IMR-90 (cell line): ENCODE results near the gene TBX20. TPM values are rescaled to one million over a fixed set of nuclear protein-coding genes. Genes with fewer than 3 reads are reported as not detected.
"Not testable (repeated sequence)": the region's sequence is repeated elsewhere in the genome, so short reads cannot be mapped to it uniquely, and the experiment has no call there.

Source experiments
- ATAC-seq: fragments of 200-7000 bp; cut with Tn5 transposase; 2 replicates; pipeline ENCODE4 v1.9.1; 2020; ENCODE audit warnings: low read depth, mild to moderate bottlenecking, moderate library complexity
- BruUV-seq: library from RNA; stranded (reverse); fragments of 400-500 nt; replicated peaks from 2 replicates; lab custom pipeline; 2021; lab: Mats Ljungman, UMichigan
- CTCF ChIA-PET: fragments of 300-600 bp; formaldehyde crosslinking; extraction: SDS; loops from one replicate; lab custom pipeline; 2021; ENCODE audit warnings: antibody characterized with exemption; lab: Yijun Ruan, JAX
- POLR2A ChIA-PET: fragments of 300-600 bp; sonication (Branson Sonifier 250); formaldehyde crosslinking; loops from one replicate; lab custom pipeline; 2022; ENCODE audit warnings: antibody characterized with exemption; ENCODE audit not compliant: unreplicated experiment; lab: Charles Lee
- DNase-seq: peaks from one replicate; pipeline ENCODE4 v3.0.0; 2013
- H2AFZ ChIP-seq: replicated peaks from 2 replicates; pipeline ENCODE3; 2013; ENCODE audit warnings: low read length, mild to moderate bottlenecking; ENCODE audit not compliant: poor library complexity
- H2AK5ac ChIP-seq: 2 replicates; pipeline ENCODE4 v1.6.1; 2013; ENCODE audit warnings: low read depth, low read length, inconsistent platforms
- H2AK9ac ChIP-seq: replicated peaks from 2 replicates; pipeline ENCODE3; 2013; ENCODE audit warnings: mild to moderate bottlenecking, low read depth, low read length, moderate library complexity; ENCODE audit not compliant: poor library complexity
- H2BK120ac ChIP-seq: 2 replicates; pipeline ENCODE4 v1.6.1; 2013; ENCODE audit warnings: low read depth, low read length, inconsistent platforms
- H2BK15ac ChIP-seq: 3 replicates; pipeline ENCODE4 v1.6.1; 2013; ENCODE audit warnings: low read depth, low read length, inconsistent platforms
- H2BK20ac ChIP-seq: 2 replicates; pipeline ENCODE4 v1.6.1; 2013; ENCODE audit warnings: low read depth, mild to moderate bottlenecking, inconsistent platforms, low read length, moderate library complexity
- H2BK5ac ChIP-seq: 2 replicates; pipeline ENCODE4 v1.6.1; 2013; ENCODE audit warnings: mild to moderate bottlenecking, low read depth, low read length, inconsistent platforms; ENCODE audit not compliant: poor library complexity, severe bottlenecking
- H3K14ac ChIP-seq: replicated peaks from 2 replicates; pipeline ENCODE4 v1.6.1; 2013; ENCODE audit warnings: low read depth, low read length, inconsistent platforms
- H3K18ac ChIP-seq: 2 replicates; pipeline ENCODE4 v1.6.1; 2013; ENCODE audit warnings: low read depth, low read length, control low read depth
- H3K23ac ChIP-seq: 2 replicates; pipeline ENCODE4 v1.6.1; 2013; ENCODE audit warnings: low read depth, low read length, inconsistent platforms
- H3K27ac ChIP-seq: 2 replicates; pipeline ENCODE4 v1.5.1; 2013; ENCODE audit warnings: mild to moderate bottlenecking, control low read depth, low read length; ENCODE audit not compliant: insufficient read depth
- H3K27me3 ChIP-seq: 2 replicates; pipeline ENCODE4 v1.6.1; 2013; ENCODE audit warnings: low read length; ENCODE audit not compliant: control insufficient read depth, insufficient read depth
- H3K36me3 ChIP-seq: 2 replicates; pipeline ENCODE4 v1.6.1; 2013; ENCODE audit warnings: low read length, mixed read lengths; ENCODE audit not compliant: control insufficient read depth, insufficient read depth
- H3K4ac ChIP-seq: 2 replicates; pipeline ENCODE4 v1.6.1; 2013; ENCODE audit warnings: low read depth, low read length, inconsistent platforms
- H3K4me1 ChIP-seq: 2 replicates; pipeline ENCODE4 v1.6.1; 2013; ENCODE audit warnings: low read length, mixed read lengths; ENCODE audit not compliant: control insufficient read depth, insufficient read depth
- H3K4me2 ChIP-seq: 2 replicates; pipeline ENCODE4 v1.6.1; 2013; ENCODE audit warnings: low read depth, mild to moderate bottlenecking, control low read depth, low read length, moderate library complexity
- H3K4me3 ChIP-seq: 2 replicates; pipeline ENCODE4 v1.5.1; 2013; ENCODE audit warnings: low read depth, mild to moderate bottlenecking, control low read depth, low read length, moderate library complexity; ENCODE audit not compliant: insufficient read depth
- H3K56ac ChIP-seq: 2 replicates; pipeline ENCODE4 v1.6.1; 2013; ENCODE audit warnings: low read length, inconsistent platforms; ENCODE audit not compliant: insufficient read depth; ENCODE audit errors: extremely low read depth
- H3K79me1 ChIP-seq, 2 experiments: 2 replicates each; pipeline ENCODE4 v1.6.1; 2013; ENCODE audit warnings: low read length in 2 of 2, inconsistent platforms in 1 of 2, low read depth in 1 of 2
- H3K9ac ChIP-seq: 2 replicates; pipeline ENCODE4 v1.6.1; 2013; ENCODE audit warnings: low read depth, low read length, control low read depth
- H3K9me1 ChIP-seq: 2 replicates; pipeline ENCODE4 v1.6.1; 2013; ENCODE audit warnings: low read length, inconsistent platforms; ENCODE audit not compliant: insufficient read depth
- H3K9me3 ChIP-seq: 2 replicates; pipeline ENCODE4 v1.6.1; 2013; ENCODE audit warnings: low read length; ENCODE audit not compliant: control insufficient read depth, insufficient read depth
- H4K20me1 ChIP-seq: 2 replicates; pipeline ENCODE4 v1.6.1; 2013; ENCODE audit warnings: low read length, inconsistent platforms; ENCODE audit not compliant: insufficient read depth
- H4K5ac ChIP-seq: 2 replicates; pipeline ENCODE4 v1.6.1; 2013; ENCODE audit warnings: mild to moderate bottlenecking, low read depth, low read length, control low read depth
- H4K8ac ChIP-seq, 2 experiments: 2 replicates each; pipeline ENCODE4 v1.6.1; 2013; ENCODE audit warnings: low read depth in 2 of 2, low read length in 2 of 2, control low read depth in 1 of 2, inconsistent platforms in 1 of 2
- H4K91ac ChIP-seq: 2 replicates; pipeline ENCODE4 v1.6.1; 2013; ENCODE audit warnings: low read depth, low read length, inconsistent platforms; ENCODE audit not compliant: insufficient read depth
- WGBS, 2 experiments: methylation state at CpG; one replicate each; pipeline versions ENCODE4 v1.1.5 to v1.1.7; 2013; ENCODE audit warnings: missing lambda C conversion rate in 2 of 2; ENCODE audit not compliant: insufficient read length in 1 of 2; ENCODE audit errors: extremely low coverage in 2 of 2; 5-methylcytosine and 5-hydroxymethylcytosine counted together
- dilution Hi-C: fragments of 300-500 bp; cut with HindIII; formaldehyde crosslinking; loops from one replicate; pipeline ENCODE4 v1.14.3; 2018; ENCODE audit warnings: low sequenced_read_pairs; ENCODE audit not compliant: unreplicated experiment
- in situ Hi-C: fragments of 300-500 bp; cut with MboI; formaldehyde crosslinking; loops from 3 replicates; pipeline ENCODE4 v1.14.3; 2019; ENCODE audit warnings: low sequenced_read_pairs, inconsistent platforms, mixed read lengths
- intact Hi-C: fragments of 100-400 bp; cut with micrococcal nuclease; formaldehyde crosslinking; loops from 2 replicates; pipeline ENCODE4 v1.10.0; 2022
- polyA plus RNA-seq, 3 experiments: library from polyadenylated mRNA; depleted of rRNA; stranded (reverse); fragments of >200 nt; gene quantifications; 2 replicates each; pipeline ENCODE4 v1.2.3, GENCODE V29; 2012; ENCODE audit warnings: low replicate concordance in 1 of 3
- total RNA-seq: library from RNA; depleted of rRNA; stranded (reverse); fragments of >200 nt; gene quantifications from 2 replicates; pipeline ENCODE4 v1.2.3, GENCODE V29; 2012

TBX20 gene
- total and polyA plus RNA-seq, 2 of the 4 experiments (the other 2 are of a cell fraction): 0.15 to 0.36 TPM

DNA sequence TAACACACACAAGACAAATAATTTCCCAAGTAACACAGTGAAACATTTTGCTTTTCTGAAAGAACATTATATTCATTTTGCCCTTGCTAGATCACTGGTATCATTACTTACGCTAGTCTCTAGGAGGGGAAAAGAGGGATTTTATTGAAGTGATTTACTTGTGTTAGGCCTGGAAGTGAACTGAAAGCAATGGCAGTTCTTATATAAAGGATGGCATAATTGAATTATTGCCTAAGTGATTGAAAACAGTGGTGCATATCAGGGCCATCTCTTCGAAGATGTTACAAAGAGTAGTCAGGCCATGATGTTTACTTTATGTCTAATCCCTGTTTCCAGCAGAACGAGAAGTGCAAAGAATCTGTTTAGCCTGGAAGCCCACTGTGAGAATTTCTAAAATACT lies 38.8 kb downstream of the TBX20 start:
- H3K23ac ChIP-seq, dilution Hi-C loops, H3K18ac ChIP-seq, intact Hi-C loops, POLR2A ChIA-PET, in situ Hi-C loops, H3K56ac ChIP-seq, H2AK9ac ChIP-seq, H2BK5ac ChIP-seq, BruUV-seq, H2AFZ ChIP-seq, H3K36me3 ChIP-seq, ATAC-seq, H3K4me1 ChIP-seq, H4K8ac ChIP-seq, H2AK5ac ChIP-seq, H4K20me1 ChIP-seq, H2BK15ac ChIP-seq, H3K14ac ChIP-seq, H3K4me2 ChIP-seq, H3K27ac ChIP-seq, H3K9me3 ChIP-seq, CTCF ChIA-PET, H3K4ac ChIP-seq, H3K9me1 ChIP-seq, H4K5ac ChIP-seq, H3K9ac ChIP-seq, H2BK120ac ChIP-seq, H2BK20ac ChIP-seq, DNase-seq, H3K27me3 ChIP-seq, H4K91ac ChIP-seq, H3K79me1 ChIP-seq, H3K4me3 ChIP-seq: not testable (repeated sequence)
- WGBS, 2 experiments: no CpG with 5 or more reads among the region's 3 CpGs

DNA sequence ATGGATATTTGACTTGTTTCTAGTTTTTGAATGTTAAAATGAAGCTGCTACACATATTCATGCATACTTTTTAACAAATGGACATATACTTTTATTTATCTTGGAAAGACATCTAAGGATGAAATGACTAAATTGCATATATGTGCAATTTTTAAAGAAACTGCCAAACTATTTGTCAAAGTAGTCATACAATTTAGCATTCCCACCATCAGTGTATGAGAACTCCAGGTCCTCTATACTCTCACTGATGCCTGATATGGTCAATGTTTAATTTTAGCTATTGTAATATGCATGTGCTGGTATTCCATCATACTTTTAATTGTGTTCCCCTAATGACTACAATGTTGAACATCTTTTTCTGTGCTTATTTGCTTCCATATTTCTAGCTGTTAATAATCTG lies 47.0 kb downstream of the TBX20 start:
- H3K4me2 ChIP-seq, H4K5ac ChIP-seq, H3K9ac ChIP-seq, H4K8ac ChIP-seq, H3K27me3 ChIP-seq, in situ Hi-C loops, BruUV-seq, H4K20me1 ChIP-seq, H2BK20ac ChIP-seq, H3K4me3 ChIP-seq, H3K9me3 ChIP-seq, H3K4me1 ChIP-seq, H3K14ac ChIP-seq, H3K23ac ChIP-seq, H2AFZ ChIP-seq, DNase-seq, H3K9me1 ChIP-seq, H2BK5ac ChIP-seq, H4K91ac ChIP-seq, POLR2A ChIA-PET, H3K4ac ChIP-seq, H3K36me3 ChIP-seq, H2BK15ac ChIP-seq, H2AK9ac ChIP-seq, ATAC-seq, dilution Hi-C loops, H3K79me1 ChIP-seq, H3K18ac ChIP-seq, H3K56ac ChIP-seq, intact Hi-C loops, H2BK120ac ChIP-seq, H2AK5ac ChIP-seq, CTCF ChIA-PET, H3K27ac ChIP-seq: not testable (repeated sequence)
